ENCODE data around the gene NLRP6. TPM values are rescaled to one million over a fixed set of nuclear protein-coding genes. Genes with fewer than 3 reads are reported as not detected.

NLRP6 gene
- total RNA-seq, 2 experiments from 2014 or later, result 0.25 to 0.65 TPM

- Histone ChIP-seq H3K4me3 (ENCODE audit: low read depth, low read length, poor library complexity, severe bottlenecking) (no peak overlapping the region), H3K27ac (ENCODE audit: low read depth, low read length, poor library complexity, severe bottlenecking) (no peak overlapping the region), H4K20me1 (ENCODE audit: insufficient read depth, low read length) (no peaks in the 10 kb centered on the region), H3K9me2 (ENCODE audit: insufficient read depth, low read length) (no peaks in the 10 kb centered on the region), H3K4me1 (ENCODE audit: insufficient read depth, low read length, poor library complexity, severe bottlenecking) (no peaks in the 10 kb centered on the region), H3K9me3 (ENCODE audit: low read length) (no peaks in the 10 kb centered on the region), H3K79me2 (ENCODE audit: insufficient read depth, low read depth, low read length) (no peaks in the 10 kb centered on the region), H3K4me2 (ENCODE audit: low read length) (peak overlapping the region; percentile 23; the same call in 1 of the 2 replicates), H3K36me3 (ENCODE audit: insufficient read depth, low read length) (no peaks in the 10 kb centered on the region), H2AFZ (ENCODE audit: low read length) (no peak overlapping the region)
- ChIA-PET POLR2A (no interaction called here), CTCF (ENCODE audit: unreplicated experiment) (no interaction called here)
- no TSS peak for BruUV-seq (replicated peaks)
- TF ChIP-seq EZH2phosphoT487 (IDR thresholded peaks at IDR 0.05; ENCODE audit: borderline replicate concordance, low read depth, low read length), result no peak
- TF ChIP-seq, protein P1, sequence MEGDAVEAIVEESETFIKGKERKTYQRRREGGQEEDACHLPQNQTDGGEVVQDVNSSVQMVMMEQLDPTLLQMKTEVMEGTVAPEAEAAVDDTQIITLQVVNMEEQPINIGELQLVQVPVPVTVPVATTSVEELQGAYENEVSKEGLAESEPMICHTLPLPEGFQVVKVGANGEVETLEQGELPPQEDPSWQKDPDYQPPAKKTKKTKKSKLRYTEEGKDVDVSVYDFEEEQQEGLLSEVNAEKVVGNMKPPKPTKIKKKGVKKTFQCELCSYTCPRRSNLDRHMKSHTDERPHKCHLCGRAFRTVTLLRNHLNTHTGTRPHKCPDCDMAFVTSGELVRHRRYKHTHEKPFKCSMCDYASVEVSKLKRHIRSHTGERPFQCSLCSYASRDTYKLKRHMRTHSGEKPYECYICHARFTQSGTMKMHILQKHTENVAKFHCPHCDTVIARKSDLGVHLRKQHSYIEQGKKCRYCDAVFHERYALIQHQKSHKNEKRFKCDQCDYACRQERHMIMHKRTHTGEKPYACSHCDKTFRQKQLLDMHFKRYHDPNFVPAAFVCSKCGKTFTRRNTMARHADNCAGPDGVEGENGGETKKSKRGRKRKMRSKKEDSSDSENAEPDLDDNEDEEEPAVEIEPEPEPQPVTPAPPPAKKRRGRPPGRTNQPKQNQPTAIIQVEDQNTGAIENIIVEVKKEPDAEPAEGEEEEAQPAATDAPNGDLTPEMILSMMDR (conservative IDR thresholded peaks at IDR 0.05; ENCODE audit: low read length), result no peak
- no peak for DNase-seq (ENCODE audit: low spot score)
- intact Hi-C loops (cut with micrococcal nuclease; ENCODE audit: unreplicated experiment), result no loop called here
These were observed 11.8 kb downstream of the NLRP6 start for GRCh38 chr11:289712-290620.

- H3K27ac ChIP-seq (ENCODE audit: low read depth, low read length, poor library complexity, severe bottlenecking), result no peak overlapping the region
- H3K9me3 ChIP-seq (ENCODE audit: low read length), result no peaks in the 10 kb centered on the region
- no peaks in the 10 kb centered on the region for H4K20me1 ChIP-seq (ENCODE audit: insufficient read depth, low read length)
- no TSS peak for BruUV-seq (replicated peaks)
- H3K36me3 ChIP-seq (ENCODE audit: insufficient read depth, low read length), result no peaks in the 10 kb centered on the region
- H3K9me2 ChIP-seq (ENCODE audit: insufficient read depth, low read length), result no peaks in the 10 kb centered on the region
- ChIA-PET CTCF (ENCODE audit: unreplicated experiment) (no interaction called here), POLR2A (no interaction called here)
- H3K4me3 ChIP-seq (ENCODE audit: low read depth, low read length, poor library complexity, severe bottlenecking), result no peak overlapping the region
- no peak overlapping the region for H3K4me2 ChIP-seq (ENCODE audit: low read length)
- H2AFZ ChIP-seq (ENCODE audit: low read length), result no peak overlapping the region
- intact Hi-C loops (cut with micrococcal nuclease; ENCODE audit: unreplicated experiment), result no loop called here
- DNase-seq (ENCODE audit: low spot score), result no peak
- TF ChIP-seq EZH2phosphoT487 (IDR thresholded peaks at IDR 0.05; ENCODE audit: borderline replicate concordance, low read depth, low read length), result no peak
- no peaks in the 10 kb centered on the region for H3K4me1 ChIP-seq (ENCODE audit: insufficient read depth, low read length, poor library complexity, severe bottlenecking)
- no peaks in the 10 kb centered on the region for H3K79me2 ChIP-seq (ENCODE audit: insufficient read depth, low read depth, low read length)
These were observed 12.5 kb downstream of the NLRP6 start for GRCh38 chr11:290621-291231.

DNA sequence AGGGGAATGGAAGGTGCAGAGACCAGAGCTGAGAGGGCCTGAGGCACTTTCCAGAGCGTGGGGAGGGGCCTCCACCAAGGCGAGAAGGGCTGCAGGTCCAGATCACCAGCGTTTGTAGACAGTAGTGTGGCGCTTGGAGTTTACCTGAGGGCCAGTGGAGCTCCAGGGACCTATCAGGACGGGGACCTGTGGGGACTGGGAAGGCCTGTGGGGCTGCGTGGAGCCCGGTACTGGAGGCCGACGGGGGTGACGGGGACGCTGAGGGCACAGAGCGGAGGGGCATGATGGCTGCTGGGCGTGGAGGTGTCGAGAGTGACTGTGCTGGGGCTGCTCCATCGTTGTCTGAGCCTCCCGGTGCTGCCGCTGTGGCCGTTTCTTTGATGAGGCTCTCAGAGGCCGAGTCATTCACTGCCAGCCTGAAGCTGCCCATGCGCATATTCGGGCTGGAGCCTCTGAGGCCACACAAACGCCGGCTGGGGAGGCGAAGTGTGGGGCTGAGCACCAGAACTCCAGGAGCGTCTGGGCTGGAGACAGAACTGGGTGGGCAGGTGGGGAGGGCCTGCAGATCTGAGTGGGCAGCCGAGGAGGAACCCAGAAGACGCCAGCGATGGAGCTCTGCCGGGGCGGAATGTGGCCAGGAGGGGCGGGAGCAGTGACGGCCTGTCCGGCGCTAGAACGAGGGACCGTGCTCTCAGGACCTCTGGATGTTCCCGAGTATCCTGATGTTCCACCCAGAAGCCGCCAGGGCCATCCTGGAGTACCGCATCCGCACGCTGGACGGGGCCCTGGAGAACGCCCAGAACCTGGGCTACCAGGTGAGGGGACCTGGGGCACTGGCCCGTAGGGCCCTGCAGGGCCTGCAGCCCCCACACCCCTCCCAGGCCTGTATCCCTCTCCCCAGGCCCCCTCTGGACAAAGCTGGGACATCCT lies 13.3 kb downstream of the NLRP6 start:
- Histone ChIP-seq H3K4me2 (ENCODE audit: low read length) (no peak overlapping the region), H3K27ac (ENCODE audit: low read depth, low read length, poor library complexity, severe bottlenecking) (no peak overlapping the region), H3K36me3 (ENCODE audit: insufficient read depth, low read length) (no peaks in the 10 kb centered on the region), H3K9me3 (ENCODE audit: low read length) (no peaks in the 10 kb centered on the region), H4K20me1 (ENCODE audit: insufficient read depth, low read length) (no peaks in the 10 kb centered on the region), H2AFZ (ENCODE audit: low read length) (no peak overlapping the region), H3K79me2 (ENCODE audit: insufficient read depth, low read depth, low read length) (no peaks in the 10 kb centered on the region), H3K4me3 (ENCODE audit: low read depth, low read length, poor library complexity, severe bottlenecking) (no peak overlapping the region), H3K9me2 (ENCODE audit: insufficient read depth, low read length) (no peaks in the 10 kb centered on the region), H3K4me1 (ENCODE audit: insufficient read depth, low read length, poor library complexity, severe bottlenecking) (no peaks in the 10 kb centered on the region)
- POLR2A ChIA-PET, result no interaction called here
- CTCF ChIA-PET (ENCODE audit: unreplicated experiment), result no interaction called here
- TF ChIP-seq, protein P1 (conservative IDR thresholded peaks at IDR 0.05; ENCODE audit: low read length), result no peak
- TF ChIP-seq EZH2phosphoT487 (IDR thresholded peaks at IDR 0.05; ENCODE audit: borderline replicate concordance, low read depth, low read length), result no peak
- intact Hi-C loops (cut with micrococcal nuclease; ENCODE audit: unreplicated experiment), result no loop called here
- no peak for DNase-seq (ENCODE audit: low spot score)
- no TSS peak for BruUV-seq (replicated peaks)

Measured in OCI-LY7 (cell line).